HCT116 (cell line): ENCODE measurements around the gene ADK.

Experiments used
- CTCF ChIP-seq, 3 experiments: fragments of 200-600 bp in 1 of 3; sonication (generic) in 1 of 3; IDR thresholded peaks in 2 of 3; conservative IDR thresholded peaks in 1 of 3; 2 replicates each; pipeline ENCODE4 v1.5.1; 2012 to 2017; ENCODE audit warnings: low read depth in 2 of 3, low read length in 2 of 3, antibody characterized with exemption in 1 of 3, borderline replicate concordance in 1 of 3, control low read depth in 1 of 3, mild to moderate bottlenecking in 1 of 3, mixed read lengths in 1 of 3, mixed run types in 1 of 3, moderate library complexity in 1 of 3; ENCODE audit not compliant: insufficient read depth in 1 of 3
- JUND ChIP-seq: IDR thresholded peaks from 2 replicates; pipeline ENCODE4 v1.6.1; 2012
- POLR2A ChIP-seq: IDR thresholded peaks from 2 replicates; pipeline ENCODE4 v1.7.0; 2011; ENCODE audit warnings: borderline replicate concordance; ENCODE audit not compliant: insufficient read depth, insufficient read length; ENCODE audit errors: extremely low read depth
- RAD21 ChIP-seq: IDR thresholded peaks from 2 replicates; pipeline ENCODE4 v1.6.1; 2012; ENCODE audit warnings: low read depth, mild to moderate bottlenecking
- ZBTB33 ChIP-seq: IDR thresholded peaks from 2 replicates; pipeline ENCODE4 v1.6.1; 2011; ENCODE audit warnings: mild to moderate bottlenecking, low read length, moderate library complexity; ENCODE audit not compliant: insufficient replicate concordance; ENCODE audit errors: extremely low read depth

GRCh38 chr10:74120911-74121310 is 30.1 kb upstream of the ADK start:
- no peak for TF ChIP-seq CTCF (IDR thresholded peaks at IDR 0.05 in 2 of 3, conservative IDR thresholded peaks at IDR 0.05 in 1 of 3; ENCODE audit: borderline replicate concordance in 1 of 3, insufficient read depth in 1 of 3, low read depth in 2 of 3, low read length in 2 of 3)
- no peak for TF ChIP-seq POLR2A
- TF ChIP-seq RAD21, result no peak
- TF ChIP-seq JUND, result no peak
- TF ChIP-seq ZBTB33, result no peak
